ENCODE data around the gene GCN1.

GCN1 gene

DNA sequence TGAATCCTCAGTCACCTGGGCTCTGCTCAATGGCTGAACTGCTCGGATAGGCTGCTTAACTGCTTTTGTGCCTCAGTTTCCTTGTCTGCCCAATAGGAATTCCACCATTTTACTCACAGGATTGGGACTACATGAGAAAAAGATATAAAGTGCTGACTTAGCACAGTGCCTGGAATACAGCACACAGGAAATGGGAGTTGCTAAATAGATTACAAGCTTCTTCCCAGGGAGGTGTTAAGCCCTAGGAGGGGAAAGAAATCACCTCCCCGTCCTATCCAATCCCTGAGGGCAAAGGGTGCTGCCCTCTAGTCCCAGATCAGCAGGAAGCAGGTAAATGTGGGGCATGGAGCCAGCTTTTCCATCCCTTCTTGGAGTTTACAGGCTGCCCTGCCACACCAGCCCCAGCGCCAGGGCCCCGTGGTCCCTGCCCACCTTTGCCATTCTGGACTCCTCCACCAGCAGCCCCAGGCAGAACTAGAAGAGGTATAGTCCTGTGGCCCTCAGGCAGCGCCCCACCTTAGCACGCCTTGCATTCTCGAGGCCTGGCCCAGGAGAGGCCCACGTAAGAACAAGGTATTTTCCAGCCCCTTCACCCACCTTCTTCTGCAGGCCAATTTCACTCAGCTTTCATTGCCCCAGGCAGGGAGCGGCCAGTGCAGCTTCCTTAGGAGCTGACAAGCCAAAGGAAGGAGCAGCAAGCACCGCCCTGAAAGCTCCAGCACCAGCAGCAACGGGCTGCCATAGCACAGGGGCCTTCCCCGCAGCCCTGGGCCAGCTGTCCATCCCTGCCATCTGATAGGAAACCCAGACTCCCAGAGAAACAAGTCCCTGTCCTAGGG is 35.2 kb upstream of the GCN1 start:
- DNase-seq (ENCODE audit: low read depth) = no peak

DNA sequence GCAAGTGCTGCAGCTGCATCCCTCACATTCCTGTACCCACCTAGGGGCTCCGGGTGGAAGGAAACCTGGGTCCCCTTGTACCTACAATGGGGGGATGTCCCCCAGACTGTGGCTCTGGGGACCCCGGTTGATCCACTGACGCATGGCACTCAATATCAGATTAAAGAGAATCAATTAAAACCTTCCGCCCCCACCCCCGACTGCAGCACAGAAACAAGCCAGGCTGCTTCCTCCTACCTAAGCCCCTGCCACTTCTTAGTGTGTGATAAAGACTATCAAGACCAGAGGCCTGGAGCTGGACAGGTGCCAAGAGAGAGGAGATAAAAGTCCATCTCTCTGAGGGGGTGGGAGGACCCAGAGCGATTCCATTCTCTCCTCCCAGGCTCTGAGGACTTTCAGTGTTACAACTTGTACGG is 34.6 kb upstream of the GCN1 start:
- DNase-seq (ENCODE audit: low read depth) = no peak

DNA sequence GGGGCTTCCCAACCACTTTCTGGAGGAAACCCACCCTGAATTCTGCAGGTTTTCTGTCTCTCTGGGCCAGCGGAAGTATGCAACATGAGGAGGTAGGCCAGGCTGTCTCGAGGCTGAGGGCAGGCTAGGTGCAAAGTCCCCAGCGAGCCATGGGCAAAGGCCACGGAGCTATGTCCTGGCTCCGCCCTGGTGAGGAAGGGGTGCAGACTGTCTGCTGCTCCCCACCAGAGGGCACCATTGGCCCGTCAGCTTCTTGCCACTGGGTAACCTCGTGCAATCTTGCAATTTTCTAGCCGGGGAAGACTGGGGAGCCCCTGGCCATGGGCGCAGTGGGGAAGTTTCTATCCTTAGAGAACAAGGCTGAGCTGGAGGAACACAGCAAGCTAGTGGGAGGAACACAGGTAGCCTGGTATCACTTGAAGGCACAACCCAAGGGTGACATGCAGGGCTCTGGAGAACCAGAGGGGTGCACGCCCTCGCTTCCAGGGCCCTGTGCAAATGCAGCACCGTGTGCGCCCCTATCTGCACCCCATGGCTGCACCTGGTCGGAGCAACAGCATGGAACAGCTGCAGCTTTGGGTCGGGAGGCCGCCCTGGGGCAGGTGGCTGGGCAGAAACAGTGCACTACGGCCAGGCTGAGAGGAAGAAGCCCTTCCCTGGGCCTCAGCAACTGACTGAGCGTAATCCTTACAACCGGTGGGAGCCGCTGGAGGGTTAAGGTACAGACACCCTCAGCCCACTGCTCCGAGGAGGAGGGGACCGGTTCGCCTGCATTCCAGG is 34.0 kb upstream of the GCN1 start:
- peak; percentile 58 for DNase-seq (ENCODE audit: low read depth)

DNA sequence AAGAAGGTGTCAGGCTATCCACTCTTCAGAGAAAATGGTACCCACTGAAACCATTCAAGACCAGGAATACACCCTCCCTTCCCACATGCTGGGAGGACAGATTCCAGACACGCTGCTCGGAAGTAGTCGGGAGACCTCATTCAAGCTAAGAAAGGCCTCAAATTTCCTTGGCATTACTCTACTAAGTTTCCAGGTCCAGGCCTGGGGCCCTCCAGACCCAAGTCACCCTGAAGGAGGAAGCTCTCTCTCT is 33.5 kb upstream of the GCN1 start:
- DNase-seq (ENCODE audit: low read depth) = no peak

DNA sequence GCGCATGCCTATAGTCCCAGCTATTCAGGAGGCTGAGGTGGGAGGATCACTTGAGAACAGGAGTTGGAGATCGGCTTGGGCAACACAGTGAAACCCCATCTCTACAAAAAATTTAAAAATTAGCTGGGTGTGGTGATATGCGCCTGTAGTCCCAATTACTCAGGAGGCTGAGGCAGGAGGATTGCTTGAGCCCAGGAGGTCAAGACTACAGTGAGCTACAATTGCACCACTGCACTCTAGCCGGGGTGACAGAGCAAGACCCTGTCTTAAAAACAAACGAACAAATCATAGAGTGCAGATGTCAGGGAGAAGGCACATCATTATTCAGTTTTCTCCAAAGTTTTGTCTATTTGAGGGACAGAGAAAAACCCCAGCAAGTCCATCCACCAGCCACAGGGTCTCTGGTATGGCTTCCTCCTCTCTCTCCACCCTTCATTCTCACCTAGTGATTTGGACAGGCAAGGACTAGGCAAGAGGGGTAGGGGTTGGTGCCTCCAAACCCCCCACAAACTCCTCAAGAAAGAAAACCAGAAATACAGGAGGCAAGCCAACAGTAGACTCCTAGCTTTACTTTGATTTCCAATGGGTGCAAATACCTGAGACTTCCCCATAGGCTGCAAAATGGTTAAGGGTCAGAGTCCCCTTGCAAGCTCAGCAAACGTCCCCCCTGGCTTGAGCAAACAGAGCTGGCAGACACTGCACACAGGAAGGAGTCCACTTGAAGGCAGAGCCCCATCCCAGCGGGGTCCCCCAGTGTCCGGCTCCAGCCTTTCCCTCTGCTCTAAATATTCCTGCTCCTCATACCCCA is 32.9 kb upstream of the GCN1 start:
- no peak for DNase-seq (ENCODE audit: low read depth)

DNA sequence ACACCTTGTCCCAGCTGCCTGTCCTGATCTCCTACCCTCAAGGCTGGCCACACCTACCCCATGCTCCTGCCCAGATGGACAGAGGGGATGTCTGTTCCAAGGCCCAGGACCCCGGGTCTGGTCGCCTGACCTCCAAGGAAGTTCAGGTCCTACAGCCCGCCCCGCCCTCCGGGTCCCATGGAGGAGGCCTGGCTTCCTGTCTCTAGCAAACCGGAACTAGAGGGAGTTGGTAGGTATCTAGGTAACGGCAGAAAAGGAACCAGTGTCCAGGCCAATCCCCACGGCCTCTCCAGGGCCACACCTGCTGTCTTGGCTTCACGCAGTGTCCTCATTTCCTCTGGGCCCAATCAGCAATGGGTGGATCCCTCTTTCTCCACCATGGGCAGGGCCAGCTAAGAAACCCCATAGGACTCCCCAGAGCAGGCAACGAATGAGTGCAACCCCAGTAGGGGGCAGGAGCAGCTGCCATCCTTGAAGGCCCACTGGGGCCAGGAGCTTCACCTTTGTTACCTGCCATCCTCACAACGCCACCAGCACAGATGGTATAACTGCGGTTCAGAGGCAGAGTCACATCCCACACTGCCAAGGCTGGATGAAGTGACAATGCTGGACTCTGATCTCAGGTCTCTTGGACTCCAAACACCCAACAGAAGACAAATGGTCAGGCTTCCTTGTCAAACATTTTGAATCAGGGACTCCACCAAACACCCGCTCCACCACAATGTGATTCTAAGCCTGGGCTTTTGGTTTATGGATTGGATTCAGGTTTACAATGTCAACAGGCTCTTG is 31.5 kb upstream of the GCN1 start:
- no peak for DNase-seq (ENCODE audit: low read depth)

DNA sequence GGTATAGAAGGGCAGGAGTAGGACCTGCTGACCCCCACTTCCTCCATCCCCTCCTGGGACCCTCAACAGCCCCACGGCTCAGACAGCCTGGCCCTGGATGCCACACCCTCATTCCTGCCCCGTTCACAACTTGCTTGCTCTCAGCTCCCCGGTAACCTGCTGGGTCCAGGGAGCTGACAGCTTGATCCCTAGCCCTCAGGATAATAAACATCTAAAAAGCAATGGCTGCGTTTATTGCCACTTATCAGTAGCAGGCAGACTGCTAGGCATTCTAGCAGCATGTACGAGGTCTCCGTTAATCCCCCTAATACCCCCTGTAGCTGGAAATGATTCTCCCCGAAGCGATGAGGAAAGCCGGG is 30.7 kb upstream of the GCN1 start:
- no peak for DNase-seq (ENCODE audit: low read depth)

DNA sequence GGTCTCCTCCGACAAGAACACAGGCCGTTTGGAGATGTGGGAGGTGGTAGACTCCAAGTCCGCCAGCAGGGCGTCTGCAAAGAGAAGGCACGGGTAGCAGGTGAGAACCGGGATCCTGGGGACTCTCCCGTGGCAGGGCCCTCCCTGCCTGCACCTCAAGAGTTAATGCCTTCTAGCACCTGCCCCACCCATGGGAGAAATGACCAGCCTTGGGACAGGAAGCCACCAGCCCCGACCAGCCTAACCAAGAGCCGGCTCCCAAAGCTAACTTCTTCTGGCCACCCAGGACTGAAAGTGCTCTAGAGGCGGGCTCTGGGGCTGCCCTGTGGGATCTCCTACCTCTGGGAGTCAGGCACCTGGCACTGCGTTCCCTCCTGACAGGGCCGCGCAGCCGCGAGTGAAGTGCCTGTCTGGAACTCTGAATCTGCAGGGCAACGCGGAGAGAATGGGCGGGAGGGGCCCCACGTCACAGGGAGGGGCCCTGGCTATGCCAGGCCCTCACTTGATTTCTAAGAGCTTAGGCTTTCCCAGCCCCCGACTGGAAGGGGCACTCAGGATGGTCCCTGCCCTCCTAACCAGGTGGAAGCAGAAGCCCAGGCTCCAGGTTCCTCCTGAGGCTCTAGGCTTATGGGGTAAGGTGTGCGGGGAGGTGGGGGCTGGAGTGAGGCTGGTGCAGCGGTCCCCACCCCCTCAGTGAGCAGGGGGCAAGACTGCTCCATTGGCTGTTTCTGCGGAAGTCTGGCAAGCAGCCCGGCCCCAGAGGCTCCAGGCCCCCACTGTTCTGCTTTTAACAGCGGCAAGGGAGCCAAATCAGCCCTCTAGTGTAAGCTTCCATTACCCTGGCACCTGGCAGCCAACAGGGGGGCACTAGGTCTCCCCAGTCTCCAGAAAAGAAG is 30.0 kb upstream of the GCN1 start:
- no peak for DNase-seq (ENCODE audit: low read depth)

DNA sequence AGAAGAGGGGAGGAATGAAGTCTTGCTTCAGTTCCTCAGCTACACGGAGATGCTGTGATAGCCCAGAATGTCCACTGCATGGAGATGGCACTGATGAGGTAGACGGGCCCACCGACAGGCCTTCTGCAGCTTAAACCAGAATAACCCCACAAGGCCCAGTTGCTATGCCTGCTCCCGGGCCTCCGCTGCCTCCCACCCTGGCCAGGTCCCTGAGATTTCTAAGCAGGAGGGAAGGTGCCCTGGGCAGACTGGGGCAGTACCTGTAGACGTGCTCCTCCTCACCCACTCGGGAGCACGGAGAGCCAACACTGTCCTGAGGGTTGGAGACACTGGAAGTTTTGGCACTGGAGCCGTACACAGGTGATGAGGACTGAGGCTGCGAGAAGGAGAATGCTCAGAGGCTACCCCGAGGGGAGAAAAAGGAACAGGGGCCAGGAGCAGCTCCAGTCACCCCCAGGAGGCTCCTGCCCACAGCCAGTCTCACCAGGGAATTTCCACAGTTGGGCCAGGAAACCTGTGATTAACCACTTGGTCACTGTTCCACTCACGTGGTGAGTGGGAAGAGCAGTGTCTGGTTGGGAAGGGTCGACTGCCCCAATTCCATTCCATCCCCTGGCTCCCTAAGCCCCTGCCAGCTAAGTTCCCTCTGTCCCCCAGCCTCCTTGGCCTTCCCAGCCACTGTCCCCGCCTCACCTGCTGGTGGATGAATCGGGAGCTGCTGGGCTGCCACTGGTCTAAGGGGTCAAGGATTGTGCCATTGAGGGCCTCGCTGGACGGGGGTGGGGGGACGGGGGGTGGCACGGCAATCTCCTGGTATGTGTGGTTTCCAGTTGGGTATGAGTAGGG is 29.2 kb upstream of the GCN1 start:
- no peak for DNase-seq (ENCODE audit: low read depth)

DNA sequence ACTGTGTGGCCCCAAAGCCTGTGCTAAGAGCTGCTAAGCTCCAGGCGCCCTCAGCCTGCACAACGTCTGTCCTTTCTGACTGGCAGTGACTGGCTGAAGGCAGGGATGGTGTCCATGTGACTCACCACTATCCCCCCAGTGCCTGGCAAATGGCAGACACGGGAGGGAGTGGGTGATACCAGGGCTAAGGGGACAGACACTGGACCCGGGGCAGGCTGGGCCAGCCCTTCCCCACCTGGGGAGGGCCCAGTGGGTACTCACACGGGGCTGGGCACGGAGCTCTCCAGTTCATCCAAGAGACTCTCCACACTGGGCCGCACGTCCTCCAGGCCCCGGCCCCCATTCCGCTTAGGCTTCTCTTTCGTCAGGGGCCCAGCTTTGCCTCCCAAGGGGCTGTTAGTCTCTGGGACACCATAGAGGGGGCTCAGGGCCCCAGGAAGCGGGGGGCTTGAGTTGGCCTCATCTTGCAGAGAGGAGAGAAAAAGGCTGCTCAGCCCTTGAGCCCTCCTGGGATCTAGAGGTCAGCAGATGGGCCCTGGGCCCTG is 27.8 kb upstream of the GCN1 start:
- DNase-seq (ENCODE audit: low read depth) = no peak

DNA sequence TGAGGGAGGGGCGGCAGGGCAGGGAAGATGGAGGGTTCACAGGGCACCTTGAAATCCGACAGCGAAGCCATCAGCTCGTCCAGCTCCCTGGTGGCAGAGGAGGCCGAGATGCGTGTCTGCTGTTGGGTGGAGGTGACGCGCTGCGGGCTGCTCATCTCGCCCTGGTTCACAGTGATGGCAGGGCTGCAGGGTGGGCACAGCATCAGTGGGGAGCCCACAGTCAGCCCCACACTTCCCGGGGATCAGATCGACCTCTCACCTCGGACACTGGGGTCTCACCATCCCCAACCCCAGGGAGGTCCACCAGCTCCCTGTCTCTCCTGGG is 27.0 kb upstream of the GCN1 start:
- no peak for DNase-seq (ENCODE audit: low read depth)

DNA sequence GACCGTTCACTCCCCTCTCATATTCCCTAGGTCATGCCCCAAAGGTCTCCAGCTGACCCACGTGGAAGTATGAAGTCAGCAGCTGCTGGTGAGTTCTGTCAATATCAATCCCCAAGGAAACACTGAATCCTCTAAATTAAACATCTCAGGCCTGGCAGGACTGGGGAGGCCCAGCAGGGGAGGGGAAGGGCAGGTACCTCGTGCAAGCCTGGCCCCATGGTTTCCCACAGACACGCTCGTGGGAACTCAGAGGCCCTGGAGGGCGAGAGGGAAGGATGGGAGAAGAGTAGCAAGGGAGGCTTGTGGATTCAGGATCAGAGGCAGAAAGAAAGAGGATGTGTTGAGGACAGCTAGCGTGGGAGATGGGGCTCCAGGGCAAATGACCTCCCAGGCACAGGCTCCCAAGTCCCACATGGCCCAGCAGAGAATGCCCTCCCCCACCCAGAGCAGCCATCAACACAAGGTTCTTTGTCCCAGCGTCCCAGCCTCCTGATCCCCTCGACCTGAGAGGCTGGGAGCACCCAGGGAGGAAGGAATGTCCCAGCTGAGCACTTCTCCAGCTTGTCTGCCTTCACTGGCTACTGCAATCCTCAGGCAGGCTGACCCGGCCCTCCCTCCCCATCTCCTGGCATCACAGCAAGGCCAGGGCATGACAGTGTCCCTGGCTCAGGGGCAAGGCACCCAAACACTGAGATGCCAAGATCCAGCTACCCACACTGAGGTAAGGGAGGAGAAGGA is 26.5 kb upstream of the GCN1 start:
- DNase-seq (ENCODE audit: low read depth) = no peak

DNA sequence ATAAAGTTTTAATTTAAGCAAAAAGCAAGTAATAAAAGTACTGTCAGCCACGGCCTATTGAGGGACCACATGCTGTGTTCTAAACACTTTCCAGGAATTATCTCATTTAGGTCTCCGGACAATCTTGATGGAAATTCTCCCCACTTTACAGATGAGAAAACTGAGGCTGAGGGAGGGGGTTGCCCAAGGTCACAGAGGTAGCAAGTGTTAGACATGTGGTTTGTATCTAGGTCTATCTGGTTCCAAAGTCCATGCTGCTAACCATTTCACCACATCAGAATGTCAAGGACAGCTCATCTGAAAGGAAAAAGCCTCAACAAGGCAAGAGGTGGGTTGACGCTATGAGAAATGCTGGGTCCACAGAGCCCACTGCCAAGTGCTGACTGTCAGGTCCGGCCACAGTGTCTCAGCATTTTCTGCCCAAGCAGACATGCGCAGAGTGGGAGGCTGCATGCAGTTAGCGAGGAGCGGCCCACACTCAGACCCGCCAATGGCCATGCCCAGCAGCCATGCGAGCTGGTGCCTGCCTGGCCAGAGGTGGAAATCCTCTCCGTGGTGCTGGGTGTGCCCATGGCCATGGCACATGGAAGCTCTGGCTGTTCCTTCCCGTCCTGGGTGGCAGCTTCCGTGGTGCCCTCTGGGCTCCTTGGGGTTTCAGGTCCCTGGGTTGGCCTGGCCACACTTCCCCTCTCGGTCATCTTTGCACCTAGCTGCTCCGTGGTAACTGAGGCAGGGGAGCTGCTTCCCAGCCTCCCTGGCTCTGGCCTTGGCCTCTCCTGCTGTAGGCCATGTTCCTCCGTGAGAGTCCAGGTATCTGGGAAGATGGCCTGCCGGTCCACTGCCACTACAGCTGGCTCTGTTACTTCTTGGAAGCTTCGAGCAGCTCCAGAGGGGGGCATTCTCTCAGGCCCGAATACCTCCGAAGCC is 24.4 kb upstream of the GCN1 start:
- no peak for DNase-seq (ENCODE audit: low read depth)

DNA sequence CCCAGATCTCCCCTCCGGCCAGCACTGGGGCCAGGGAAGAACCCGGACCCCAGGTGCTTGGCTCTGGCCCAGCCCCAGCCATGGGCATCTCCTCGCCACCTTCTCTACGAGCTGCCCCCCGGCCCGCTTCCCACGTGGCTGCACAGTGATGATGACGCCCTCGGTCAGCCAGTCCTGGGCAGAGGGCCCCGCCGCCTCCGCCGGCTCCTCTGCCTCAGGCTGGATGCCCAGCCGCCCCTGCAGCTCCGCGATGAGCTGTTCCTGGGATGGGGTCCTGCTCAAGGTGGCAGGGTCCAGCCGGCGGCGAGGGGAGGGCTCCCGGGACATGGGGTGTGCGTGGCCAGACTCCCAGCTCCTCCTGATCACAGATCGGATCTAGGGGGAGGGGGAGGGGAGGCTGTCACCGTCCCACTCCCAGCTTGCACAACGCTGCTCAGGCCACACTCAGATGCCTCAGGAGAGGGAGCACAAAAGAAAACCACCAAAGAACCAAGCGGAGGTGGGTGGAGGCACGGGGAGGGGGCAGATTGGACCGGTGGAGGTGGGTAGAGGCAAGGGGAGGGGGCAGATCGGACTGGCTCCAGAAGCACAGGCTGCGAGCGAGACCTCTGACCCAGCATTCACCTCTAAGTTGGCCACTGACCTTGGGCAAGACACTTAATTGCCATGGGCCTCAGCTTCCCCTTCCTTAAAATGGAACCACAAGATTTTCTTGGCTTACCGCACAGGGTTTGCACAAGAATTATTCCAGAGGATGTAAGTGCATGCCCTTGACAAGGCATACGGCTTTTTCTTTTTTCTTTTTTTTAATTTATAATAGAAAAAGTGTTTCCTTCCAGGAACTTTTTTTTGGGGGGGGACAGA is 22.5 kb upstream of the GCN1 start:
- DNase-seq (ENCODE audit: low read depth) = no peak

DNA sequence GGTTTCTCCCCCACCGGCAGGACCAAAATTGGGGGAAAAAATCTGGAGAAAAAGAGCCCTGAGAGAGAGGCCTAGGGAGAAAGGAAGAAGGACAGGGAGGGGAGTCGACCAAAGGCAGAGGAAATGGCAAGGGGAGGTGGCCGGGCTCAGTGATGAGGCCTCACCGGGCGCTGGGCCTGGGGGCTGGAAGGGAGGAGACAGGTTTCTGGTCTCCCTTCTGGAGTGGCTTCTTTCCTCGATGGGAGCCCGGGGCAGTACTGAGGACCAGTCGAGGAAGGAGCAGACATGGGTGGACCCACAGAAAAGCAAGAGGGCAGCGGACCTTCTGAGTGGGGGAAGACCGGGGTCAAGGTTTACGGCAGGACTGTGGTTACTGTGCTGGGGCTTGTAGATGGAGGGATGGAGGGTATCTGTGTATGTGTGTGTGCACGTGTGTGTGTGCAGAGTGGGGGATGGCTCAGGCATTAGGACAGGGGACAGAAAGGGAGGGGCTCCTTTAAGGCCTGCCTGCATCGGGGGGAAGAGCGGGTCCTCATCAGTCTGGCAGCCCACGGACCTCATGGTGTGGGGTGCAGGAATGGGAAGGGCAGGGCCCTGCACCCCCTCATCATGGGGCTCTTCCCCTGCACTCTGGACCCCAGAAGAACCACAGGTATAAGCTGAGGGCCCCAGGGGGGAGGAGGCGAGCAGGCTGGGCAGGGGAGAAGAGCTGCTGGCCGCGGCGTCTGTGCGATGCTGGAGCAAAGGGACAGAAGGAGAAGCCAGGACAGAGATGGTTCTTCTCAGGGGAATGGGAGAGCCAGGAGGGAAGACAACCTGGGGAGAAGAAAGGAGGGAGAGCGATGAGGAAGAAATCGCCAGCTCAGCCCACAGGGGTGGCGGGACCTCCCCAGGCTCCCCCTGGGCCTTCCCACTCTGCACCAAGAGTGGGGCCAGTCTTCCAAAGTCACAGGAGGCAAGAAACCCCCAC is 21.5 kb upstream of the GCN1 start:
- DNase-seq (ENCODE audit: low read depth) = no peak

DNA sequence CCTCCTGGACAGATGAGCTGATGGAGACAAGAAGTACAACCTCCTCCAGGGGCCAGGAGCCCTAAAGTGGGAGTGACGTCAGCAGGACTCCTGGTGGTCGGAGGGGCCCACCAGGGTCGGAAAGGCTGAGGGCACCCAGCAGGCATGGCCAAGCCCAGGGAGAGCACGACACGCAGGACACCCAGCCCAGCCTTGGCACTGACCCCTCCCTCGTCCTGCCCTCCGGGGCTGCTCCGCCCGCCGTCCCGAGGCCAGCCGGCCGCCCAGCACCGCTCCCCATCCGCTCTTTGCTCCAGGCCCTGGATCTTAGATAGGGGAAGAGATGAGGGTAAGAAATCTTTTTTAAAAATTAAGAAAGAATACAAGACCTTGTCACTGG is 20.8 kb upstream of the GCN1 start:
- DNase-seq (ENCODE audit: low read depth) = no peak

Data from stromal cell of bone marrow (primary cell).